ENCODE measurements around the gene SZRD1. TPM values are rescaled to one million over a fixed set of nuclear protein-coding genes. Genes with fewer than 3 reads are reported as not detected.

Gene SZRD1
- total and polyA plus RNA-seq, 2 of the 8 experiments (the other 6 are each of a cell fraction or from before 2014, with no cell fraction given), result 97.8 to 108 TPM

DNA sequence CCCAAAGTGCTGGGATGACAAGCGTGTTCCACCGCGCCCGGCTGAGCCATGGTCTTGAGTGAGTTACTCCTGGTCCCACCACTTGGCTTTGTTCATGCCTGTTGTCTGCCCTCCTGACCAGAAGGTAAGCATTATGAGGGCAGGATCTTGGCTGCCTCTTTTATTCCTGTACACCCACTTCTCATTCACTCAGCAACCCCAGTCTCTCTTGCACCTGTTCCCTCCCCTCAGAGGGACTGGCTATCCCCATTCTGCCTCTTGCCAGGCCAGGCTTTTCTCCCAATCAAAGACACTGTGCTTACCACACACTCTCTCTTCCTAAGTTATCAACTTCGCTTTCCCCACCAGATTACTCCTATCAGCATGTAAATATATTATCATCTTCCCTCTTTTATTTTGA lies 43.8 kb downstream of the SZRD1 start:
- Histone ChIP-seq H3K4me3 (ENCODE audit: extremely low read depth in 1 of 4, insufficient read depth in 2 of 4, low read depth in 3 of 4, low read length in 4 of 4) (no peak overlapping the region), H2BK20ac (ENCODE audit: low read length) (no peak overlapping the region), H3K27me3 (replicated peaks in 1 of 4; ENCODE audit: control insufficient read depth in 3 of 4, extremely low read depth in 1 of 4, insufficient read depth in 3 of 4, low read length in 3 of 4) (no peaks in the 10 kb centered on the region; a peak in 1 of 7 replicates), H3K18ac (ENCODE audit: extremely low read depth, low read length) (no peak overlapping the region), H4K5ac (ENCODE audit: insufficient read length, low read depth, low read length) (no peak overlapping the region), H3K79me2 (ENCODE audit: control insufficient read depth in 1 of 2, insufficient read depth in 2 of 2, low read length in 2 of 2) (no peaks in the 10 kb centered on the region), H2BK15ac (ENCODE audit: low read length) (no peak overlapping the region), H4K8ac (ENCODE audit: extremely low read depth, insufficient read depth, low read length) (no peak overlapping the region), H3K9me3 (ENCODE audit: insufficient read depth in 2 of 2, low read depth in 1 of 2, low read length in 1 of 2) (no peaks in the 10 kb centered on the region), H2BK5ac (ENCODE audit: low read depth, low read length) (no peak overlapping the region), H3K79me1 (ENCODE audit: low read depth, low read length) (no peaks in the 10 kb centered on the region), H3K14ac (ENCODE audit: insufficient read length) (no peak overlapping the region), H2BK12ac (ENCODE audit: low read depth, low read length) (no peak overlapping the region), H3K56ac (replicated peaks; ENCODE audit: insufficient read length, low read depth, low read length) (no peak overlapping the region), H3K4me2 (ENCODE audit: insufficient read depth in 1 of 2, low read depth in 2 of 2, low read length in 2 of 2) (no peak overlapping the region), H3K27ac (ENCODE audit: low read depth, low read length) (no peak overlapping the region), H3K4me1 (replicated peaks in 1 of 4; ENCODE audit: control insufficient read depth in 3 of 4, insufficient read depth in 4 of 4, low read length in 3 of 4) (peaks cover 0 to 2% (median 0%) of the 10 kb centered on the region in 4 experiments; a peak in 1 of 7 replicates), H3K36me3 (ENCODE audit: control insufficient read depth in 2 of 4, insufficient read depth in 4 of 4, low read length in 3 of 4) (no peaks in the 10 kb centered on the region), H4K20me1 (replicated peaks in 1 of 2; ENCODE audit: control insufficient read depth in 1 of 2, insufficient read depth in 2 of 2, low read length in 2 of 2) (no peaks in the 10 kb centered on the region), H2AFZ (ENCODE audit: low read length) (no peak overlapping the region), H3K4ac (replicated peaks; ENCODE audit: insufficient read length, low read depth, low read length) (no peak overlapping the region), H3K23ac (ENCODE audit: insufficient read length) (no peak overlapping the region), H3K23me2 (ENCODE audit: low read depth, low read length) (no peaks in the 10 kb centered on the region), H2BK120ac (replicated peaks; ENCODE audit: low read depth, low read length) (no peak overlapping the region), H3K9ac (replicated peaks in 1 of 4; ENCODE audit: extremely low read depth in 1 of 4, low read depth in 3 of 4, low read length in 3 of 4) (no peak overlapping the region), H4K91ac (replicated peaks; ENCODE audit: insufficient read length, low read length) (no peak overlapping the region), H2AK5ac (ENCODE audit: low read depth, low read length) (no peak overlapping the region)
- WGBS, 2 experiments (ENCODE audit: extremely low coverage in 1 of 2, insufficient coverage in 1 of 2, insufficient read length in 1 of 2, insufficient replicate concordance in 2 of 2, low coverage in 1 of 2, low lambda C conversion rate in 2 of 2, missing lambda C conversion rate in 1 of 2), result 98% methylated on average over 5 of the region's 5 CpGs; no CpG with 5 or more reads in 1 of the 2 experiments
- FAIRE-seq (no peak), DNase-seq (ENCODE audit: low read depth in 1 of 2, low spot score in 2 of 2) (no peak)
- CTCF ChIA-PET (ENCODE audit: partially characterized antibody), result no interaction called here
- POLR2A ChIA-PET (ENCODE audit: partially characterized antibody), result no interaction called here
- TF ChIP-seq EP300 (IDR thresholded peaks at IDR 0.05; ENCODE audit: borderline replicate concordance in 1 of 2, low read depth in 2 of 2, low read length in 2 of 2) (no peak), SIN3A (conservative IDR thresholded peaks at IDR 0.05 in 1 of 2, IDR thresholded peaks at IDR 0.05 in 1 of 2; ENCODE audit: low read depth in 1 of 2, low read length in 2 of 2) (no peak), CTBP2 (IDR thresholded peaks at IDR 0.05; ENCODE audit: borderline replicate concordance, insufficient read depth, insufficient read length, low read length) (no peak), MAFK (IDR thresholded peaks at IDR 0.05; ENCODE audit: low read depth, low read length) (no peak), BCL11A (IDR thresholded peaks at IDR 0.05; ENCODE audit: low read depth in 2 of 2, low read length in 2 of 2) (no peak), ZNF274 (IDR thresholded peaks at IDR 0.05; ENCODE audit: borderline replicate concordance, extremely low read depth, low read length) (no peak), CHD2 (IDR thresholded peaks at IDR 0.05; ENCODE audit: low read length) (no peak), KDM4A (IDR thresholded peaks at IDR 0.05; ENCODE audit: low read depth, low read length, severe bottlenecking) (no peak), RBBP5 (IDR thresholded peaks at IDR 0.05; ENCODE audit: borderline replicate concordance, low read depth, low read length) (no peak), SP2 (IDR thresholded peaks at IDR 0.05; ENCODE audit: low read length) (no peak), TCF12 (IDR thresholded peaks at IDR 0.05; ENCODE audit: low read depth, low read length) (no peak)
- TF ChIP-seq, protein P1, sequence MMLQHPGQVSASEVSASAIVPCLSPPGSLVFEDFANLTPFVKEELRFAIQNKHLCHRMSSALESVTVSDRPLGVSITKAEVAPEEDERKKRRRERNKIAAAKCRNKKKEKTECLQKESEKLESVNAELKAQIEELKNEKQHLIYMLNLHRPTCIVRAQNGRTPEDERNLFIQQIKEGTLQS (IDR thresholded peaks at IDR 0.05; ENCODE audit: insufficient read depth, low read depth, low read length), result no peak

Data from H1 (cell line).